HepG2 (cell line): Measurements from ENCODE around the gene JMJD8. TPM values are rescaled to one million over a fixed set of nuclear protein-coding genes. Genes with fewer than 3 reads are reported as not detected.

ENCODE experiments used
- CEBPG ChIP-seq: IDR thresholded peaks from 2 replicates; pipeline ENCODE4 v1.6.1; 2016
- CTCF ChIP-seq: sonication (generic); formaldehyde crosslinking; IDR thresholded peaks from 2 replicates; pipeline ENCODE4 v1.5.0; 2020; ENCODE audit warnings: mild to moderate bottlenecking, missing genetic modification reagents, moderate library complexity
- GZF1 ChIP-seq: sonication (generic); formaldehyde crosslinking; IDR thresholded peaks from 2 replicates; pipeline ENCODE4 v1.5.1; 2020; ENCODE audit warnings: mild to moderate bottlenecking, missing genetic modification reagents
- HOXA9 ChIP-seq: sonication (generic); formaldehyde crosslinking; IDR thresholded peaks from 2 replicates; pipeline ENCODE4 v1.8.1; 2022; ENCODE audit warnings: missing genetic modification reagents, mild to moderate bottlenecking, moderate library complexity, borderline replicate concordance
- MEIS1 ChIP-seq: sonication (generic); formaldehyde crosslinking; IDR thresholded peaks from 2 replicates; pipeline ENCODE4 v1.9.0; 2021; ENCODE audit warnings: mild to moderate bottlenecking, missing genetic modification reagents, moderate library complexity, borderline replicate concordance
- PHB2 ChIP-seq: fragments of 450-650 bp; IDR thresholded peaks from 2 replicates; pipeline ENCODE4 v1.6.1; 2018; ENCODE audit not compliant: partially characterized antibody
- RBM39 ChIP-seq: fragments of 200-400 bp; formaldehyde crosslinking; IDR thresholded peaks from one replicate; pipeline ENCODE4 v1.6.1; 2018; ENCODE audit warnings: antibody characterized with exemption, mild to moderate bottlenecking, low read depth, low read length; ENCODE audit not compliant: poor library complexity, severe bottlenecking
- SKIL ChIP-seq: sonication (generic); formaldehyde crosslinking; IDR thresholded peaks from 2 replicates; pipeline ENCODE4 v1.8.0; 2022; ENCODE audit warnings: missing genetic modification reagents, mild to moderate bottlenecking, moderate library complexity, borderline replicate concordance
- SOX13 ChIP-seq, 3 experiments: fragments of 450-650 bp in 1 of 3; sonication (generic) in 1 of 3; formaldehyde crosslinking in 1 of 3; IDR thresholded peaks in 2 of 3; conservative IDR thresholded peaks in 1 of 3; 2 replicates each; pipeline versions ENCODE4 v1.5.0 to v1.6.1; 2016 to 2020; ENCODE audit warnings: antibody characterized with exemption in 1 of 3, mild to moderate bottlenecking in 1 of 3, missing compliant biosample characterization in 1 of 3, missing genetic modification reagents in 1 of 3, moderate library complexity in 1 of 3
- TAF15 ChIP-seq: fragments of 200-400 bp; formaldehyde crosslinking; IDR thresholded peaks from one replicate; pipeline ENCODE4 v1.6.1; 2018; ENCODE audit warnings: mild to moderate bottlenecking, low read depth, low read length; ENCODE audit not compliant: poor library complexity, severe bottlenecking
- TP53 ChIP-seq: sonication (generic); formaldehyde crosslinking; conservative IDR thresholded peaks from 2 replicates; pipeline ENCODE4 v1.4.0; 2020; ENCODE audit warnings: missing genetic modification reagents
- U2AF1 ChIP-seq: fragments of 200-400 bp; formaldehyde crosslinking; optimal IDR thresholded peaks from 2 replicates; pipeline ENCODE3; 2017; ENCODE audit warnings: mild to moderate bottlenecking, low read depth, low read length
- ZBTB20 ChIP-seq: sonication (generic); formaldehyde crosslinking; IDR thresholded peaks from 2 replicates; pipeline ENCODE4 v1.8.1; 2023; ENCODE audit warnings: missing genetic modification reagents, low read depth, mild to moderate bottlenecking, borderline replicate concordance
- ZNF253 ChIP-seq: sonication (generic); formaldehyde crosslinking; IDR thresholded peaks from 2 replicates; pipeline ENCODE4 v1.8.0; 2022; ENCODE audit warnings: mild to moderate bottlenecking, missing genetic modification reagents, borderline replicate concordance
- ZNF263 ChIP-seq: sonication (generic); formaldehyde crosslinking; IDR thresholded peaks from 2 replicates; pipeline ENCODE4 v1.4.0; 2020; ENCODE audit warnings: missing genetic modification reagents
- ZNF414 ChIP-seq: sonication (generic); formaldehyde crosslinking; IDR thresholded peaks from 2 replicates; pipeline ENCODE4 v1.5.0; 2020; ENCODE audit warnings: missing genetic modification reagents
- ZNF572 ChIP-seq: sonication (generic); formaldehyde crosslinking; IDR thresholded peaks from 2 replicates; pipeline ENCODE4 v1.5.1; 2020; ENCODE audit warnings: mild to moderate bottlenecking, missing genetic modification reagents
- ZNF672 ChIP-seq: sonication (generic); formaldehyde crosslinking; IDR thresholded peaks from 2 replicates; pipeline ENCODE4 v1.8.1; 2022; ENCODE audit warnings: missing genetic modification reagents
- ZNF780A ChIP-seq: sonication (generic); formaldehyde crosslinking; IDR thresholded peaks from 2 replicates; pipeline ENCODE4 v1.8.0; 2022; ENCODE audit warnings: mild to moderate bottlenecking, missing genetic modification reagents, moderate library complexity
- polyA plus RNA-seq, 8 experiments: library from polyadenylated mRNA; depleted of rRNA in 3 of 8; stranded (reverse) in 7 of 8; unstranded in 1 of 8; fragments of >200 nt; fragmentation: Illumina TruSeq in 4 of 8; extraction: Trizol in 4 of 8; gene quantifications; 2 replicates each; pipeline versions ENCODE4 v1.2.1 to v1.2.3, GENCODE V29; 2011 to 2016; ENCODE audit warnings: low read depth in 4 of 8, missing spikeins in 1 of 8, mixed read lengths in 1 of 8; ENCODE audit not compliant: insufficient read depth in 1 of 8
- total RNA-seq, 5 experiments: library from RNA; depleted of rRNA; stranded (reverse); fragments of >200 nt; fragmentation: Illumina TruSeq; extraction: Trizol; gene quantifications; 2 replicates each; pipeline ENCODE4 v1.2.3, GENCODE V29; 2016; ENCODE audit warnings: low read depth in 1 of 5
- TF ChIP-seq, protein P1 (sequence below), 2 experiments: fragments of 450-650 bp in 1 of 2; sonication (generic) in 1 of 2; formaldehyde crosslinking; IDR thresholded peaks; 2 replicates each; pipeline versions ENCODE4 v1.5.0 to v1.8.0; 2020 to 2022; ENCODE audit warnings: mild to moderate bottlenecking in 1 of 2, missing genetic modification reagents in 1 of 2

Gene JMJD8
- total and polyA plus RNA-seq, 2 of the 13 experiments (the other 11 are each of a cell fraction or from before 2014, with no cell fraction given) = 2.6 to 11.8 TPM

GRCh38 chr16:720447-720989, 36.4 kb upstream of the JMJD8 start (continued):
- peak; percentile 13; the same call in 1 of the 2 replicates for TF ChIP-seq HOXA9 (CRISPR knock-in tag)
- TF ChIP-seq ZNF780A = peak; percentile 59; the same call in 1 of the 2 replicates
- no peak for TF ChIP-seq TP53 (CRISPR knock-in tag)
- TF ChIP-seq ZNF572 (CRISPR knock-in tag) = peak; percentile 62; the same call in 1 of the 2 replicates
- peak; percentile 46 for TF ChIP-seq CTCF
- TF ChIP-seq U2AF1 = peak; percentile 21
- no peak for TF ChIP-seq CEBPG (CRISPR knock-in tag)
- no peak for TF ChIP-seq ZNF263 (CRISPR knock-in tag)
- TF ChIP-seq, protein P1, sequence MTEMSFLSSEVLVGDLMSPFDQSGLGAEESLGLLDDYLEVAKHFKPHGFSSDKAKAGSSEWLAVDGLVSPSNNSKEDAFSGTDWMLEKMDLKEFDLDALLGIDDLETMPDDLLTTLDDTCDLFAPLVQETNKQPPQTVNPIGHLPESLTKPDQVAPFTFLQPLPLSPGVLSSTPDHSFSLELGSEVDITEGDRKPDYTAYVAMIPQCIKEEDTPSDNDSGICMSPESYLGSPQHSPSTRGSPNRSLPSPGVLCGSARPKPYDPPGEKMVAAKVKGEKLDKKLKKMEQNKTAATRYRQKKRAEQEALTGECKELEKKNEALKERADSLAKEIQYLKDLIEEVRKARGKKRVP (CRISPR knock-in tag; IDR thresholded peaks at IDR 0.05) = 0 out of 4 replicates have a peak, but pooled peaks of 1 of the 2 experiments have one; percentile 20
- TF ChIP-seq ZNF414 (CRISPR knock-in tag) = 0 out of 2 replicates have a peak, but pooled peaks have one; percentile 59
- 0 out of 2 replicates have a peak, but pooled peaks have one; percentile 53 for TF ChIP-seq ZNF253
- TF ChIP-seq MEIS1 (CRISPR knock-in tag) = 0 out of 2 replicates have a peak, but pooled peaks have one; percentile 1
- TF ChIP-seq GZF1 (CRISPR knock-in tag) = no peak
- TF ChIP-seq SOX13 (IDR thresholded peaks at IDR 0.05) = no peak
- TF ChIP-seq SOX13 (CRISPR knock-in tag; conservative IDR thresholded peaks at IDR 0.05 in 1 of 2, IDR thresholded peaks at IDR 0.05 in 1 of 2) = no peak
- TF ChIP-seq ZBTB20 (CRISPR knock-in tag) = 0 out of 2 replicates have a peak, but pooled peaks have one; percentile 30
- 0 out of 2 replicates have a peak, but pooled peaks have one; percentile 45 for TF ChIP-seq SKIL (CRISPR knock-in tag)
- TF ChIP-seq TAF15 = peak; percentile 39
- TF ChIP-seq RBM39 = peak; percentile 37
- no peak for TF ChIP-seq PHB2
- peak; percentile 72; the same call in 1 of the 2 replicates for TF ChIP-seq ZNF672 (CRISPR knock-in tag)
